Measurements from ENCODE around the gene TCF4.

GRCh38 chr18:55248495-55248894 is 339.5 kb downstream of the TCF4 start:
- no peak for TF ChIP-seq ATF3 (CRISPR knock-in tag; conservative IDR thresholded peaks at IDR 0.05)
- no peak for TF ChIP-seq ZNF263 (CRISPR knock-in tag; IDR thresholded peaks at IDR 0.05; ENCODE audit: low read depth)

Data from WTC11 (cell line).